Hepatocyte (in vitro differentiated cells): ENCODE results near the gene PTGES. TPM values are rescaled to one million over a fixed set of nuclear protein-coding genes. Genes with fewer than 3 reads are reported as not detected.

Source experiments
- DNase-seq: peaks from one replicate; pipeline ENCODE4 v3.0.0-alpha.2; 2016; ENCODE audit warnings: low spot score
- H2AFZ ChIP-seq: fragments of 200-600 bp; sonication (generic); 2 replicates; pipeline ENCODE4 v1.6.0; 2016; ENCODE audit warnings: antibody characterized with exemption, mild to moderate bottlenecking
- H3K27ac ChIP-seq: fragments of 200-600 bp; sonication (generic); 2 replicates; pipeline ENCODE4 v1.5.1; 2016; ENCODE audit warnings: mild to moderate bottlenecking
- H3K27me3 ChIP-seq: fragments of 200-600 bp; sonication (generic); 2 replicates; pipeline ENCODE4 v1.6.1; 2016
- H3K36me3 ChIP-seq: fragments of 200-600 bp; sonication (generic); replicated peaks from 2 replicates; pipeline ENCODE4 v1.5.1; 2016; ENCODE audit warnings: low read depth; ENCODE audit not compliant: insufficient read depth
- H3K4me1 ChIP-seq: fragments of 200-600 bp; sonication (generic); 2 replicates; pipeline ENCODE4 v1.5.1; 2016; ENCODE audit warnings: mild to moderate bottlenecking, moderate library complexity; ENCODE audit not compliant: insufficient read depth
- H3K4me2 ChIP-seq: fragments of 200-600 bp; sonication (generic); 2 replicates; pipeline ENCODE4 v1.6.0; 2016
- H3K4me3 ChIP-seq: fragments of 200-600 bp; sonication (generic); 2 replicates; pipeline ENCODE4 v1.5.1; 2016; ENCODE audit warnings: mild to moderate bottlenecking
- H3K79me2 ChIP-seq: fragments of 200-600 bp; sonication (generic); 2 replicates; pipeline ENCODE4 v1.6.0; 2017; ENCODE audit warnings: mild to moderate bottlenecking
- H3K9me2 ChIP-seq: fragments of 200-600 bp; sonication (generic); replicated peaks from 2 replicates; pipeline ENCODE4 v1.6.0; 2017; ENCODE audit warnings: mild to moderate bottlenecking; ENCODE audit not compliant: insufficient read depth
- H3K9me3 ChIP-seq: fragments of 200-600 bp; sonication (generic); 2 replicates; pipeline ENCODE4 v1.5.1; 2016; ENCODE audit warnings: low read depth, mild to moderate bottlenecking
- H4K20me1 ChIP-seq: fragments of 200-600 bp; sonication (generic); 2 replicates; pipeline ENCODE4 v1.6.0; 2016; ENCODE audit warnings: mild to moderate bottlenecking; ENCODE audit not compliant: insufficient read depth, poor library complexity, severe bottlenecking
- EZH2 ChIP-seq: fragments of 200-600 bp; sonication (generic); IDR thresholded peaks from 2 replicates; pipeline ENCODE4 v1.6.1; 2016; ENCODE audit warnings: antibody characterized with exemption, mild to moderate bottlenecking, borderline replicate concordance
- EZH2phosphoT487 ChIP-seq: fragments of 200-600 bp; sonication (generic); IDR thresholded peaks from one replicate; pipeline ENCODE4 v1.6.1; 2018; ENCODE audit warnings: antibody characterized with exemption, mild to moderate bottlenecking, low read depth, moderate library complexity; ENCODE audit not compliant: unreplicated experiment, severe bottlenecking
- WGBS: methylation state at CpG from one replicate; pipeline ENCODE4 v1.1.6; 2016; ENCODE audit warnings: low lambda C conversion rate; ENCODE audit errors: missing lambda C conversion rate; 5-methylcytosine and 5-hydroxymethylcytosine counted together
- polyA plus RNA-seq: library from polyadenylated mRNA; unstranded; fragments of >200 nt; fragmentation: Nextera tagmentation; extraction: Ambion mirVana; gene quantifications from 2 replicates; pipeline ENCODE4 v1.2.1, GENCODE V29; 2016
- total RNA-seq: library from RNA; depleted of rRNA; stranded (reverse); fragments of >200 nt; gene quantifications from 2 replicates; pipeline ENCODE4 v1.2.3, GENCODE V29; 2014
- TF ChIP-seq, protein P1 (sequence below): fragments of 200-600 bp; sonication (generic); IDR thresholded peaks from 2 replicates; pipeline ENCODE4 v1.5.1; 2016; ENCODE audit warnings: antibody characterized with exemption, mild to moderate bottlenecking; ENCODE audit not compliant: poor library complexity

The PTGES gene
- total and polyA plus RNA-seq, 2 experiments from 2014 or later = 26.4 to 94.9 TPM

- no peak for TF ChIP-seq EZH2
- TF ChIP-seq, protein P1, sequence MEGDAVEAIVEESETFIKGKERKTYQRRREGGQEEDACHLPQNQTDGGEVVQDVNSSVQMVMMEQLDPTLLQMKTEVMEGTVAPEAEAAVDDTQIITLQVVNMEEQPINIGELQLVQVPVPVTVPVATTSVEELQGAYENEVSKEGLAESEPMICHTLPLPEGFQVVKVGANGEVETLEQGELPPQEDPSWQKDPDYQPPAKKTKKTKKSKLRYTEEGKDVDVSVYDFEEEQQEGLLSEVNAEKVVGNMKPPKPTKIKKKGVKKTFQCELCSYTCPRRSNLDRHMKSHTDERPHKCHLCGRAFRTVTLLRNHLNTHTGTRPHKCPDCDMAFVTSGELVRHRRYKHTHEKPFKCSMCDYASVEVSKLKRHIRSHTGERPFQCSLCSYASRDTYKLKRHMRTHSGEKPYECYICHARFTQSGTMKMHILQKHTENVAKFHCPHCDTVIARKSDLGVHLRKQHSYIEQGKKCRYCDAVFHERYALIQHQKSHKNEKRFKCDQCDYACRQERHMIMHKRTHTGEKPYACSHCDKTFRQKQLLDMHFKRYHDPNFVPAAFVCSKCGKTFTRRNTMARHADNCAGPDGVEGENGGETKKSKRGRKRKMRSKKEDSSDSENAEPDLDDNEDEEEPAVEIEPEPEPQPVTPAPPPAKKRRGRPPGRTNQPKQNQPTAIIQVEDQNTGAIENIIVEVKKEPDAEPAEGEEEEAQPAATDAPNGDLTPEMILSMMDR = no peak
- TF ChIP-seq EZH2phosphoT487 = no peak
- Histone ChIP-seq H3K36me3 (no peaks in the 10 kb centered on the region), H3K27me3 (no peaks in the 10 kb centered on the region), H3K4me1 (peaks cover 15% of the 10 kb centered on the region), H3K27ac (no peak overlapping the region), H3K4me2 (no peak overlapping the region), H3K4me3 (no peak overlapping the region), H4K20me1 (no peaks in the 10 kb centered on the region), H3K79me2 (no peaks in the 10 kb centered on the region), H3K9me2 (no peaks in the 10 kb centered on the region), H3K9me3 (no peaks in the 10 kb centered on the region), H2AFZ (no peak overlapping the region)
- no peak for DNase-seq
- 78% methylated on average over 20 of the region's 20 CpGs for WGBS
Measured at GRCh38 chr9:129774791-129775447, 22.1 kb upstream of the PTGES start.

DNA sequence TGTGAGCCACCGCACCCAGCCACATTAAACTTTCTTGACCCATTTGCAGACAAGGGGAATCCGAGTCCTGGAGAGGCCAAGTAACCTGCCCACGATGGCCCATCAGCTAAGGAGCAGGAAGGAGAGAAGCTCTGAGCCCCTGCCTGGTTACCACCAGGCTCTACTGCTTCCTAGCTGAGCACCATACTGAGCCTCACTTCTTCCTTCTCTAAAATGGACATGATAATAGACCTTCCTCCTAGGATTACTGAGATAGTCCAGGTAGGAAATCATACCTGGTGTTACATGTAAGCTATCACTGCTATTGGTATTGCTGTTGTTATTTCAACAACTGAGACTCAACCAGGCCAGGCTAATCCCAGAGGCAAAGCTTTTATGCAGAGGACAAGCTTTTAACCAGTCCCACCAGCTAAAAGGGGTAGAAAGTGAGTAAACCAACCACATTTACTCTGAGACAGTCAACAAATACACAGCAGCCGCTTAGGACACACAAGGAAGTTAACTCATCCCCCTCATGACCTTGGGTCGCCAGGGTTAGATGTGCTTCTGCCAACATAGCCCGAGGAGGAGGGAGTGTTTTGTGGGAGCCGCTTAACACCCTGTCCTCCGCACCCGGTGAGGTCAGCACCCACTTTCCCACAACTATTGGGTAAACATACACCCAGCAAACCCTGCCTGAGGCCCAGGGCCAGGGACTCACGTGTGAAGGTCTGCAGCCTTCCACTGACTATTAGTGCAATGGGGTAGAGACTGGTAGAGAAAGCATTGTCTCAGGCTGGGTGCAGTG, 20.6 kb upstream of the PTGES start:
- Histone ChIP-seq H3K36me3 (no peaks in the 10 kb centered on the region), H3K9me2 (no peaks in the 10 kb centered on the region), H3K4me3 (no peak overlapping the region), H3K27me3 (no peaks in the 10 kb centered on the region), H3K4me2 (no peak overlapping the region), H4K20me1 (no peaks in the 10 kb centered on the region), H3K4me1 (peaks cover 15% of the 10 kb centered on the region), H2AFZ (no peak overlapping the region), H3K27ac (no peak overlapping the region), H3K9me3 (no peaks in the 10 kb centered on the region), H3K79me2 (no peaks in the 10 kb centered on the region)
- no peak for DNase-seq
- 66% methylated on average over 10 of the region's 10 CpGs for WGBS
- TF ChIP-seq EZH2phosphoT487 = no peak

DNA sequence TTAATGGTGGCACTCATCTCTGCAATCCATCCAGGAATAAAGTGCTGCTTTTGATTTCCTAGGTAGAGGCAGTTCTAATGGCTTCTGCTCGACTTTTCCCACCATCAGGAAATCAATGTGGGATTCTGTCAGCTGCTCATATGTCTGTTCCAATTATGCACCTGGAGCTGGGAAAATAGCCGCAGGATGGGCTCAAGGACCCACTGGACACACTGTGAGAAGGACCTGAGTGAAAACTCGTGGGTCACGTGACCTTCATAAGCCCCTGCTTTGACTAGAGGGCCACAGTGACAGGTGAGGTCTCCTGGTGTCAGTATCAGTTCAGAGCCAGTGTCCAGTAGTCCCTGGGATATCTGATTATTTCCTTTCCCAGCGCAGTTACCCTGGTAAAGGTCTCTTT, 17.9 kb upstream of the PTGES start:
- H3K27ac ChIP-seq = no peak overlapping the region
- no peaks in the 10 kb centered on the region for H3K9me2 ChIP-seq
- H3K79me2 ChIP-seq = no peaks in the 10 kb centered on the region
- no peak for DNase-seq
- TF ChIP-seq EZH2 (no peak), EZH2phosphoT487 (no peak)
- TF ChIP-seq, protein P1 = no peak
- H2AFZ ChIP-seq = no peak overlapping the region
- no peaks in the 10 kb centered on the region for H3K9me3 ChIP-seq
- no peaks in the 10 kb centered on the region for H4K20me1 ChIP-seq
- H3K36me3 ChIP-seq = no peaks in the 10 kb centered on the region
- no peaks in the 10 kb centered on the region for H3K27me3 ChIP-seq
- H3K4me1 ChIP-seq = no peaks in the 10 kb centered on the region
- no peak overlapping the region for H3K4me3 ChIP-seq
- no peak overlapping the region for H3K4me2 ChIP-seq
- 89% methylated on average over 5 of the region's 5 CpGs for WGBS

- TF ChIP-seq EZH2 = no peak
- TF ChIP-seq, protein P1 = no peak
- TF ChIP-seq EZH2phosphoT487 = no peak
- H4K20me1 ChIP-seq = no peaks in the 10 kb centered on the region
Measured at GRCh38 chr9:129769669-129770068, 16.8 kb upstream of the PTGES start.

More at GRCh38 chr9:129769669-129770068, 16.8 kb upstream of the PTGES start:
- Histone ChIP-seq H2AFZ (no peak overlapping the region), H3K4me3 (no peak overlapping the region), H3K27ac (no peak overlapping the region), H3K79me2 (no peaks in the 10 kb centered on the region), H3K4me2 (no peak overlapping the region), H3K9me2 (no peaks in the 10 kb centered on the region), H3K36me3 (no peaks in the 10 kb centered on the region), H3K27me3 (no peaks in the 10 kb centered on the region), H3K9me3 (no peaks in the 10 kb centered on the region), H3K4me1 (no peaks in the 10 kb centered on the region)
- DNase-seq = no peak
- WGBS = 89% methylated on average over 5 of the region's 5 CpGs
